ENCODE measurements around the gene SNX3.

GRCh38 chr6:108254433-108255410 is 6.1 kb downstream of the SNX3 start:
- TF ChIP-seq, protein P1, sequence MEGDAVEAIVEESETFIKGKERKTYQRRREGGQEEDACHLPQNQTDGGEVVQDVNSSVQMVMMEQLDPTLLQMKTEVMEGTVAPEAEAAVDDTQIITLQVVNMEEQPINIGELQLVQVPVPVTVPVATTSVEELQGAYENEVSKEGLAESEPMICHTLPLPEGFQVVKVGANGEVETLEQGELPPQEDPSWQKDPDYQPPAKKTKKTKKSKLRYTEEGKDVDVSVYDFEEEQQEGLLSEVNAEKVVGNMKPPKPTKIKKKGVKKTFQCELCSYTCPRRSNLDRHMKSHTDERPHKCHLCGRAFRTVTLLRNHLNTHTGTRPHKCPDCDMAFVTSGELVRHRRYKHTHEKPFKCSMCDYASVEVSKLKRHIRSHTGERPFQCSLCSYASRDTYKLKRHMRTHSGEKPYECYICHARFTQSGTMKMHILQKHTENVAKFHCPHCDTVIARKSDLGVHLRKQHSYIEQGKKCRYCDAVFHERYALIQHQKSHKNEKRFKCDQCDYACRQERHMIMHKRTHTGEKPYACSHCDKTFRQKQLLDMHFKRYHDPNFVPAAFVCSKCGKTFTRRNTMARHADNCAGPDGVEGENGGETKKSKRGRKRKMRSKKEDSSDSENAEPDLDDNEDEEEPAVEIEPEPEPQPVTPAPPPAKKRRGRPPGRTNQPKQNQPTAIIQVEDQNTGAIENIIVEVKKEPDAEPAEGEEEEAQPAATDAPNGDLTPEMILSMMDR (conservative IDR thresholded peaks at IDR 0.05; ENCODE audit: low read depth, low read length): no peak
- TF ChIP-seq EZH2 (IDR thresholded peaks at IDR 0.05; ENCODE audit: borderline replicate concordance, low read depth, low read length, poor library complexity, severe bottlenecking): no peak

Measured in A673 (cell line).